ENCODE results near the gene LPAR3. TPM values are rescaled to one million over a fixed set of nuclear protein-coding genes. Genes with fewer than 3 reads are reported as not detected.

The LPAR3 gene
- total and polyA plus RNA-seq, 2 of the 13 experiments (the other 11 are each of a cell fraction or from before 2014, with no cell fraction given), result not detected

- ChIA-PET CTCF (ENCODE audit: low intra/inter-chr PET ratio, low total read pairs) (no interaction called here), POLR2A (no interaction called here)
- in situ Hi-C loops (cut with HindIII; ENCODE audit: extremely low pct_ligation_motif_present, low pct_unique_long_range_greater_than_20kb), result no loop called here
- WGBS (ENCODE audit: low lambda C conversion rate), result 24% methylated on average over 6 of the region's 6 CpGs
- Histone ChIP-seq H3K4me1 (ENCODE audit: insufficient read depth, low read length) (no peaks in the 10 kb centered on the region), H3K4me2 (ENCODE audit: low read depth, low read length) (no peak overlapping the region), H3K36me3 (replicated peaks in 1 of 2; ENCODE audit: control insufficient read depth in 1 of 2, insufficient read depth in 2 of 2, low read length in 2 of 2) (no peaks in the 10 kb centered on the region), H4K20me1 (ENCODE audit: insufficient read depth, low read length) (no peaks in the 10 kb centered on the region), H2AFZ (ENCODE audit: low read length) (no peak overlapping the region), H3K27ac (ENCODE audit: extremely low read length, insufficient read depth, low read length) (no peak overlapping the region), H3K9me3 (ENCODE audit: low read length) (no peaks in the 10 kb centered on the region), H3K79me2 (ENCODE audit: insufficient read depth, low read length) (no peaks in the 10 kb centered on the region), H3K27me3 (ENCODE audit: control insufficient read depth in 1 of 2, insufficient read depth in 2 of 2, low read length in 2 of 2) (peaks cover 0 to 12% of the 10 kb centered on the region in 2 experiments; a peak in 2 of 5 replicates), H3K9ac (ENCODE audit: insufficient read depth, low read depth, low read length) (no peak overlapping the region), H3K4me3 (replicated peaks in 1 of 3; ENCODE audit: insufficient read depth in 1 of 3, low read depth in 2 of 3, low read length in 3 of 3) (no peak overlapping the region)
- no peak for ATAC-seq
- no TSS peak for BruUV-seq (replicated peaks)
- no peak for DNase-seq (ENCODE audit: low spot score)
- intact Hi-C loops (cut with micrococcal nuclease; ENCODE audit: unreplicated experiment), result no loop called here
- TF ChIP-seq ZNF629 (CRISPR knock-in tag; conservative IDR thresholded peaks at IDR 0.05), result peak; percentile 55
- no peak for TF ChIP-seq ZNF556 (CRISPR knock-in tag; IDR thresholded peaks at IDR 0.05; ENCODE audit: borderline replicate concordance)
- FAIRE-seq, result no peak
Observed at GRCh38 chr1:84861988-84862644, 30.9 kb downstream of the LPAR3 start.

GRCh38 chr1:84861516-84861915, 31.5 kb downstream of the LPAR3 start:
- no peak for DNase-seq (ENCODE audit: low spot score)
- in situ Hi-C loops (cut with HindIII; ENCODE audit: extremely low pct_ligation_motif_present, low pct_unique_long_range_greater_than_20kb), result no loop called here
- CTCF ChIA-PET (ENCODE audit: low intra/inter-chr PET ratio, low total read pairs), result no interaction called here
- no peaks in the 10 kb centered on the region for H4K20me1 ChIP-seq (ENCODE audit: insufficient read depth, low read length)
- no peaks in the 10 kb centered on the region for H3K9me3 ChIP-seq (ENCODE audit: low read length)
- H2AFZ ChIP-seq (ENCODE audit: low read length), result no peak overlapping the region
- no TSS peak for BruUV-seq (replicated peaks)
- no peak overlapping the region for H3K4me2 ChIP-seq (ENCODE audit: low read depth, low read length)
- intact Hi-C loops (cut with micrococcal nuclease; ENCODE audit: unreplicated experiment), result no loop called here
- H3K36me3 ChIP-seq (replicated peaks in 1 of 2; ENCODE audit: control insufficient read depth in 1 of 2, insufficient read depth in 2 of 2, low read length in 2 of 2), result no peaks in the 10 kb centered on the region
- WGBS (ENCODE audit: low lambda C conversion rate), result 0% methylated on average over 1 of the region's 1 CpG
- POLR2A ChIA-PET, result no interaction called here
- no peak for FAIRE-seq
- TF ChIP-seq ZNF883 (CRISPR knock-in tag; IDR thresholded peaks at IDR 0.05; ENCODE audit: not compliant biosample characterization) (no peak), ATM (IDR thresholded peaks at IDR 0.05; ENCODE audit: borderline replicate concordance) (no peak), NFE2L2 (IDR thresholded peaks at IDR 0.05; ENCODE audit: low read length) (no peak), MZF1 (CRISPR knock-in tag; IDR thresholded peaks at IDR 0.05; ENCODE audit: borderline replicate concordance) (no peak), HNF4G (IDR thresholded peaks at IDR 0.05; ENCODE audit: borderline replicate concordance, low read depth, low read length) (no peak), HNF4G (CRISPR knock-in tag; IDR thresholded peaks at IDR 0.05; ENCODE audit: borderline replicate concordance, low read depth) (no peak), WIZ (CRISPR knock-in tag; IDR thresholded peaks at IDR 0.05) (no peak), SRF (IDR thresholded peaks at IDR 0.05; ENCODE audit: low read depth, low read length) (no peak), MED1 (CRISPR knock-in tag; IDR thresholded peaks at IDR 0.05) (no peak), TCF7L2 (IDR thresholded peaks at IDR 0.05; ENCODE audit: low read depth, low read length) (no peak), ZNF773 (CRISPR knock-in tag; IDR thresholded peaks at IDR 0.05; ENCODE audit: borderline replicate concordance) (no peak)
- peaks cover 0 to 12% of the 10 kb centered on the region in 2 experiments; a peak in 1 of 5 replicates for H3K27me3 ChIP-seq (ENCODE audit: control insufficient read depth in 1 of 2, insufficient read depth in 2 of 2, low read length in 2 of 2)
- H3K4me1 ChIP-seq (ENCODE audit: insufficient read depth, low read length), result no peaks in the 10 kb centered on the region
- H3K4me3 ChIP-seq (replicated peaks in 1 of 3; ENCODE audit: insufficient read depth in 1 of 3, low read depth in 2 of 3, low read length in 3 of 3), result no peak overlapping the region
- no peak overlapping the region for H3K9ac ChIP-seq (ENCODE audit: insufficient read depth, low read depth, low read length)
- H3K79me2 ChIP-seq (ENCODE audit: insufficient read depth, low read length), result no peaks in the 10 kb centered on the region
- H3K27ac ChIP-seq (ENCODE audit: extremely low read length, insufficient read depth, low read length), result no peak overlapping the region
- no peak for ATAC-seq

All from HepG2 (cell line).